Osteoblast (primary cell): ENCODE measurements around the gene KIAA1671. TPM values are rescaled to one million over a fixed set of nuclear protein-coding genes. Genes with fewer than 3 reads are reported as not detected.

Source experiments
- DNase-seq: peaks from one replicate; pipeline ENCODE4 v3.0.0; 2011; ENCODE audit warnings: low spot score, mixed read lengths; ENCODE audit not compliant: insufficient read length; ENCODE audit errors: missing footprints
- H2AFZ ChIP-seq: 2 replicates; pipeline ENCODE4 v1.6.0; 2011; ENCODE audit warnings: mild to moderate bottlenecking, low read length
- H3K27ac ChIP-seq: 2 replicates; pipeline ENCODE4 v1.5.1; 2011; ENCODE audit warnings: mild to moderate bottlenecking, low read depth, low read length, moderate library complexity
- H3K27me3 ChIP-seq: 2 replicates; pipeline ENCODE4 v1.6.0; 2012; ENCODE audit warnings: mild to moderate bottlenecking, control low read depth, inconsistent platforms, low read length, moderate library complexity; ENCODE audit not compliant: insufficient read depth
- H3K36me3 ChIP-seq: 2 replicates; pipeline ENCODE4 v1.5.1; 2011; ENCODE audit warnings: mild to moderate bottlenecking, low read length, control low read depth, moderate library complexity; ENCODE audit not compliant: insufficient read depth
- H3K4me1 ChIP-seq: 2 replicates; pipeline ENCODE4 v1.5.1; 2011; ENCODE audit warnings: mild to moderate bottlenecking, low read length, control low read depth, moderate library complexity; ENCODE audit not compliant: insufficient read depth
- H3K4me2 ChIP-seq: 2 replicates; pipeline ENCODE4 v1.6.0; 2011; ENCODE audit warnings: mild to moderate bottlenecking, low read length; ENCODE audit not compliant: insufficient read depth
- H3K4me3 ChIP-seq: fragments of 200-600 bp; sonication (generic); 3 replicates; pipeline ENCODE4 v1.5.1; 2012; ENCODE audit warnings: mild to moderate bottlenecking, low read length, inconsistent platforms; ENCODE audit not compliant: insufficient read depth
- H3K79me2 ChIP-seq: 2 replicates; pipeline ENCODE4 v1.6.0; 2012; ENCODE audit warnings: mild to moderate bottlenecking, low read length, control low read depth, inconsistent platforms; ENCODE audit not compliant: insufficient read depth
- H3K9me3 ChIP-seq: 2 replicates; pipeline ENCODE4 v1.5.1; 2011; ENCODE audit warnings: low read depth, low read length, control low read depth
- H4K20me1 ChIP-seq: 2 replicates; pipeline ENCODE4 v1.6.0; 2012; ENCODE audit warnings: mild to moderate bottlenecking, low read length, control low read depth; ENCODE audit not compliant: insufficient read depth
- total RNA-seq: library from RNA; depleted of rRNA; stranded (reverse); fragments of >200 nt; gene quantifications from 2 replicates; pipeline ENCODE4 v1.2.3, GENCODE V29; 2012
- TF ChIP-seq, protein P1 (sequence below): IDR thresholded peaks from 2 replicates; pipeline ENCODE4 v1.5.1; 2011; ENCODE audit warnings: mild to moderate bottlenecking, low read depth, low read length, moderate library complexity; ENCODE audit errors: extremely low read depth

KIAA1671 gene
- total RNA-seq, 1 donor = 16.6 TPM

DNA sequence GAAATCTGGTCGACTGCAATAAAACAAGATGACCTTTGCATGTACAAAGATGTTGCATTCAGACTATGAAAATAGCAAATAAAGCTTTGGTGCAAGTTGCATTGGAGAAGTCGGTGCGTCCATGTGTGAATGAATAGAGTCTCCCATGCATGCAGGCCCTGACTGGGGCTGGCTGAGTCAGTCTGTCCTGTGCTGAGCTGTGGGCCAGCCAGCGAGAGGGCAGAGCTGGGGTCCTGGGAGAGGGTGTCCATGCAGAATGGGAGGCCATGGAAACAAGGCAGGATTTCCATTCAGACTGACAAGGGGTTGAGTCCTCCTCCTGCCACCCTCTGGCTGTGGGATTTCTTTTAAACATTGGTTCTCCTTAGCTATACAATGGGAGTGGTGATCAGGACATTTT lies 244.8 kb downstream of the KIAA1671 start:
- Histone ChIP-seq H3K4me3 (no peak overlapping the region), H4K20me1 (no peaks in the 10 kb centered on the region), H3K27ac (no peak overlapping the region), H2AFZ (no peak overlapping the region), H3K27me3 (no peaks in the 10 kb centered on the region), H3K79me2 (no peaks in the 10 kb centered on the region), H3K9me3 (no peaks in the 10 kb centered on the region), H3K4me2 (no peak overlapping the region), H3K4me1 (no peaks in the 10 kb centered on the region), H3K36me3 (no peaks in the 10 kb centered on the region)
- peak; percentile 38 for DNase-seq
- TF ChIP-seq, protein P1, sequence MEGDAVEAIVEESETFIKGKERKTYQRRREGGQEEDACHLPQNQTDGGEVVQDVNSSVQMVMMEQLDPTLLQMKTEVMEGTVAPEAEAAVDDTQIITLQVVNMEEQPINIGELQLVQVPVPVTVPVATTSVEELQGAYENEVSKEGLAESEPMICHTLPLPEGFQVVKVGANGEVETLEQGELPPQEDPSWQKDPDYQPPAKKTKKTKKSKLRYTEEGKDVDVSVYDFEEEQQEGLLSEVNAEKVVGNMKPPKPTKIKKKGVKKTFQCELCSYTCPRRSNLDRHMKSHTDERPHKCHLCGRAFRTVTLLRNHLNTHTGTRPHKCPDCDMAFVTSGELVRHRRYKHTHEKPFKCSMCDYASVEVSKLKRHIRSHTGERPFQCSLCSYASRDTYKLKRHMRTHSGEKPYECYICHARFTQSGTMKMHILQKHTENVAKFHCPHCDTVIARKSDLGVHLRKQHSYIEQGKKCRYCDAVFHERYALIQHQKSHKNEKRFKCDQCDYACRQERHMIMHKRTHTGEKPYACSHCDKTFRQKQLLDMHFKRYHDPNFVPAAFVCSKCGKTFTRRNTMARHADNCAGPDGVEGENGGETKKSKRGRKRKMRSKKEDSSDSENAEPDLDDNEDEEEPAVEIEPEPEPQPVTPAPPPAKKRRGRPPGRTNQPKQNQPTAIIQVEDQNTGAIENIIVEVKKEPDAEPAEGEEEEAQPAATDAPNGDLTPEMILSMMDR = no peak

DNA sequence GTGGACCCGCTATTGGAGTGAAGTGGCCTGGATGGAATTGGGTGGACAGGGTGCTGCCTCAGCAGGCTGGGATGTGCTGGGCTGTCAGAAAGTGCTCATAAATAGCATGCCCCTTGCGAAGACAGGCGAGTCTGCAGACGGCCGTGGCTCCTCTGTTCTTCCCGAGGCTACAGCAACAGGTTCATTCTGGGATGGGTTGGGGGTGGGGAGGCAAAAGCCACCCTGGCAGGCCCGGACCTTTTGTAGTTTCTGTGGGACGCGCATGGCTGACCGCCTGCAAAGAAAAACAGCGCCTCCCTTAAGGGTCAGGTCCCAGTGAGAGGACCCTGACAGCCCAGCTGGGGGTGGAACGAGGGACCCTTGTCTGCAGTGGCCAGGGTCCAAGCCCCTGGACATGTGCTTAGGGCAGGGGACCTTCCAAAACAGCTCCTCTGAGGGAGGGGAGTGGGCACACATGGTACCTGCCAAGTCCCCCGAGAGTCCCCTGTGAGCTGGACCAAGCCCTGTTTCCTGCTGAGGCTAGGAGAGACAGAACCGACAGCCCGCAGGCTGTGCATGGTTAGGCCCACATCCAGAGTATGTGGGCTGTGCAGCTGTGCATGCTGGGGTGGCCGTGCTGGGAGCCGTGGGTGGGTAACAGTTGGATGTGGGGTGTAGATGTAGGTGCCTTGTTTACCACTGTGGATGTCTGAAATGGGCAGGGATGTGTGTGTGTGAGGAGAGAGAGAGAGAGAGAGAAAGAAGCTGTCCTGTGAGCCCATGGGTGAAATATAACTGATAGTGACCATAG lies 247.4 kb downstream of the KIAA1671 start, which contains the start of gene CRYBB3:
Gene CRYBB3, plus strand, starts transcription at position 128 of the 790 bp plus-strand sequence. CDS start 1,539 bp downstream, outside the sequence.
- peak; percentile 36 for DNase-seq
- H3K27me3 ChIP-seq = no peaks in the 10 kb centered on the region

DNA sequence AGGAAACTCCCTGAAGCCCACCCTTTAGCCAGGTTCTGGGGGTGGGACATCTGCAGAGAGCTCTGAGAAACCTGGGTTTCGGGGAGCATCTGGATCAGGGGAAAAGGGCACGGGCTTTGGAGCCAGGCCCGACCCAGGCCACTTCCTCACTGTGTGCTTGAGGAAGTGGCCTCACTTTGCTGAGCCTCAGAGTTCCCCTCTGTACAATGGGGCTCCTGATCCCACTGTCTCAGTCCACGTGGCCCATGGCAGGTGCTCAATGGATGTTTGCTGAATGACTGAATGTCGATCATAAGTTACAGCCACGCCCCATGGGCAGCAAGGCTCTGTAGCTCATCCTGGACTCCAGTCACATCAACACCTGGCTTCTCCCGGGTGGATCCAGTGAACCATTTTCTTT lies 248.5 kb downstream of the KIAA1671 start:
- DNase-seq = peak; percentile 48
- Histone ChIP-seq H3K79me2 (no peaks in the 10 kb centered on the region), H3K9me3 (no peaks in the 10 kb centered on the region), H3K27ac (no peak overlapping the region), H3K27me3 (no peaks in the 10 kb centered on the region), H2AFZ (no peak overlapping the region), H3K4me1 (no peaks in the 10 kb centered on the region), H4K20me1 (no peaks in the 10 kb centered on the region), H3K4me3 (no peak overlapping the region), H3K4me2 (no peak overlapping the region), H3K36me3 (no peaks in the 10 kb centered on the region)
- TF ChIP-seq, protein P1 = no peak

More for the DNA sequence above, 247.4 kb downstream of the KIAA1671 start, which contains the start of gene CRYBB3:
- Histone ChIP-seq H3K4me2 (no peak within 1 kb of the TSS), H3K36me3 (no peaks in the 10 kb centered on the region), H4K20me1 (no peaks in the 10 kb centered on the region), H3K27ac (no peak within 1 kb of the TSS), H3K4me3 (no peak within 1 kb of the TSS), H2AFZ (no peak within 1 kb of the TSS), H3K4me1 (no peaks in the 10 kb centered on the region), H3K79me2 (no peaks in the 10 kb centered on the region), H3K9me3 (no peaks in the 10 kb centered on the region)
- TF ChIP-seq, protein P1 = no peak

DNA sequence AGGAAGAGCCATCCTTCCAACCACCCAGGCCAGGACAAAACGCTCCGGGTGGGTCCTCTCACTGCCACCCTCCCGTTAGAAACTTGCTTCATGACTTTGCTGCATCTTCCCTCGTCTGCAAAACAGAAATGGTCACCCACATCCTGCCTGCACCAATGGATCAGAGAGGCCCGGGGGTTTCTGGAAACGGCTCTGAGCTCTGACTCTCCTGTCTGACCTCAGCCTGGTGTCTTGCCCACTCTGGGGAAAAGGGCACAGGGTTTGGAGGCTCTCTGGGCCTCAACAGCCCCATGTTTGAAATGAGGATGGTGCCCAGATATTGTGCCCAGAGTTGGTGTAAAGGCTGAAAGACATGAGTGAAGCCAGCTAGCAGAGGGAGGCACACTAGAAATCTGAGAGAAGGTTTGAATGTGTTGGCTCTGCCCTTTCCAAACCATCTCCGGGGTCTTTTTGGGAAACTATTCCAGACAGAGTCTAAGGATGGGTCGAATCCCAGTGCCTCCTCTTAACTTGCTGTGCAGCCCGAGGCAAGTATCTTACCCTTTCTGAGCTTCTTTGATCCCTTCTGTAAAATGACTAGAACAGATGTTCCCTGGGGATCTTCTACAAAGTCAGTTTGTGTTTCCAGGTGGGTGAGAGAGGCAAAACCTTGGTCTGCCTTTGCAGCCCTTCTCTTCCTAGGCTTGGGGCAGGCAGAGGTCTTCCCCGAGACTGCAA lies 249.2 kb downstream of the KIAA1671 start:
- Histone ChIP-seq H3K4me2 (no peak overlapping the region), H3K4me1 (no peaks in the 10 kb centered on the region), H3K79me2 (no peaks in the 10 kb centered on the region), H3K27me3 (no peaks in the 10 kb centered on the region), H3K9me3 (no peaks in the 10 kb centered on the region), H3K27ac (no peak overlapping the region), H4K20me1 (no peaks in the 10 kb centered on the region), H2AFZ (no peak overlapping the region), H3K4me3 (no peak overlapping the region), H3K36me3 (no peaks in the 10 kb centered on the region)
- peak; percentile 70 for DNase-seq
- TF ChIP-seq, protein P1 = no peak
